ENCODE data around the gene PLCL2.

DNA sequence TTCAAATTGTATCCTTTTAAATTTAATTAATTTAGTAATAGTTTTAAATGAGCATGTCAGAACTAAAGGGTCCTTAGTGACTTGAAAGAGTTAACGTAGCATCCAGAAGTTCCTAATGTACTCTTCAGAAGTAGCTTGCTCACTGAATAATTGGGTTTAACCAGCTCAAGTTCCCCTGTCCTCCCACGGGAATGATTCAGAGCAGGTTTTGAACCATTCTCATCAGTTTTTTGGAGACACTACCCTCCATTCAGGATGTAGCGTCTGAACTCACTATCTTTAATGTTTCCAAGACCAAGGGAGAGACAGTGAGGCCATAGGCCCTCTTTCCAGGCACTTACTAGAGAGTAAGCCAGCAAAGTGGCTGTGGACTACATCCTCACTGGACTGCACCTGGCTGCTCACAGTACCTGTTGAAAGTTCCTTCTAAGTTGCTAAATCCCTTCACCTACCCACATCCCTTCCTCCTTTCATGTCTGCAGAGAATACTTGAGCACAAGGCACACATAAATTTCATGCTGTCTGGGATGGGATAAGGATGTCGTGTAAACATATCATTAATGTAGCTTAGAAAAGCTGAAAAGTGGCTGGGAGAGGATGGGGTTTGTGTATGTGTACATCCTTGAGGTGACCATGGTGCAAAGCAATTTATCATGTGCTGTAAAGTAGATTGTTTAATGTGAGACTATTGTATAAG is 146.3 kb downstream of the PLCL2 start:
- no peak for TF ChIP-seq EZH2 (IDR thresholded peaks at IDR 0.05; ENCODE audit: low read length, missing control alignments)
- TF ChIP-seq, protein P1, sequence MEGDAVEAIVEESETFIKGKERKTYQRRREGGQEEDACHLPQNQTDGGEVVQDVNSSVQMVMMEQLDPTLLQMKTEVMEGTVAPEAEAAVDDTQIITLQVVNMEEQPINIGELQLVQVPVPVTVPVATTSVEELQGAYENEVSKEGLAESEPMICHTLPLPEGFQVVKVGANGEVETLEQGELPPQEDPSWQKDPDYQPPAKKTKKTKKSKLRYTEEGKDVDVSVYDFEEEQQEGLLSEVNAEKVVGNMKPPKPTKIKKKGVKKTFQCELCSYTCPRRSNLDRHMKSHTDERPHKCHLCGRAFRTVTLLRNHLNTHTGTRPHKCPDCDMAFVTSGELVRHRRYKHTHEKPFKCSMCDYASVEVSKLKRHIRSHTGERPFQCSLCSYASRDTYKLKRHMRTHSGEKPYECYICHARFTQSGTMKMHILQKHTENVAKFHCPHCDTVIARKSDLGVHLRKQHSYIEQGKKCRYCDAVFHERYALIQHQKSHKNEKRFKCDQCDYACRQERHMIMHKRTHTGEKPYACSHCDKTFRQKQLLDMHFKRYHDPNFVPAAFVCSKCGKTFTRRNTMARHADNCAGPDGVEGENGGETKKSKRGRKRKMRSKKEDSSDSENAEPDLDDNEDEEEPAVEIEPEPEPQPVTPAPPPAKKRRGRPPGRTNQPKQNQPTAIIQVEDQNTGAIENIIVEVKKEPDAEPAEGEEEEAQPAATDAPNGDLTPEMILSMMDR (conservative IDR thresholded peaks at IDR 0.05 in 1 of 2, IDR thresholded peaks at IDR 0.05 in 1 of 2; ENCODE audit: low read depth in 1 of 2, low read length in 2 of 2): no peak
